Gastroesophageal sphincter (tissue), 4 donors: ENCODE results near the gene KDM5B. TPM values are rescaled to one million over a fixed set of nuclear protein-coding genes. Genes with fewer than 3 reads are reported as not detected.

Experiments used
- ATAC-seq: fragments of 150-250 bp; one replicate; pipeline ENCODE4 v1.9.1; 2016; ENCODE audit warnings: mild to moderate bottlenecking, moderate library complexity
- H3K27ac ChIP-seq, 4 donors: fragments of 200-600 bp; sonication (generic) in 3 of 4; 1 replicate in 3 of 4; 2 replicates in 1 of 4; pipeline ENCODE4 v1.5.1; 2016 to 2019
- H3K27me3 ChIP-seq: fragments of 200-600 bp; sonication (generic); one replicate; pipeline ENCODE4 v1.5.1; 2019
- H3K36me3 ChIP-seq, 2 donors: fragments of 200-600 bp; sonication (generic); one replicate each; pipeline ENCODE4 v1.5.1; 2019; ENCODE audit warnings: control low read depth in 1 of 2
- H3K4me1 ChIP-seq, 3 donors: fragments of 200-600 bp; sonication (generic); 1 replicate in 2 of 3; 2 replicates in 1 of 3; pipeline ENCODE4 v1.5.1; 2016 to 2019; ENCODE audit warnings: control low read depth in 2 of 3
- H3K4me3 ChIP-seq, 2 donors: fragments of 200-600 bp; sonication (generic); one replicate each; pipeline ENCODE4 v1.5.1; 2019; ENCODE audit warnings: mild to moderate bottlenecking in 1 of 2, moderate library complexity in 1 of 2
- H3K9me3 ChIP-seq, 3 donors: fragments of 200-600 bp; sonication (generic); one replicate each; pipeline ENCODE4 v1.5.1; 2017 to 2019; ENCODE audit warnings: control low read depth in 2 of 3
- EP300 ChIP-seq: sonication (generic); formaldehyde crosslinking; IDR thresholded peaks from one replicate; pipeline ENCODE4 v1.6.1; 2017; ENCODE audit warnings: antibody characterized with exemption, mild to moderate bottlenecking
- POLR2A ChIP-seq, 2 donors: fragments of 450-650 bp; IDR thresholded peaks; one replicate each; pipeline ENCODE4 v1.6.1; 2017; ENCODE audit warnings: antibody characterized with exemption in 2 of 2, mild to moderate bottlenecking in 2 of 2, moderate library complexity in 1 of 2
- POLR2AphosphoS5 ChIP-seq: sonication (generic); formaldehyde crosslinking; IDR thresholded peaks from one replicate; pipeline ENCODE4 v1.6.1; 2017; ENCODE audit warnings: antibody characterized with exemption
- WGBS, 2 donors: methylation state at CpG; one replicate each; pipeline ENCODE4 v1.1.5; 2018; ENCODE audit warnings: low coverage in 1 of 2; 5-methylcytosine and 5-hydroxymethylcytosine counted together
- total RNA-seq, 4 donors: library from RNA; depleted of rRNA; stranded (reverse); fragments of >200 nt; gene quantifications; one replicate each; pipeline ENCODE4 v1.1.0, GENCODE V29; 2016
- TF ChIP-seq, protein P1 (sequence below), 4 experiments: fragments of 200-600 bp in 2 of 4; fragments of 450-650 bp in 2 of 4; sonication (generic) in 1 of 4; IDR thresholded peaks; one replicate each; pipeline ENCODE4 v1.5.1; 2017 to 2019; ENCODE audit warnings: antibody characterized with exemption in 4 of 4, mild to moderate bottlenecking in 2 of 4, moderate library complexity in 2 of 4

KDM5B gene
- total RNA-seq, 4 donors from 2014 or later, result 29.2 to 41.4 (median 34.8) TPM

DNA sequence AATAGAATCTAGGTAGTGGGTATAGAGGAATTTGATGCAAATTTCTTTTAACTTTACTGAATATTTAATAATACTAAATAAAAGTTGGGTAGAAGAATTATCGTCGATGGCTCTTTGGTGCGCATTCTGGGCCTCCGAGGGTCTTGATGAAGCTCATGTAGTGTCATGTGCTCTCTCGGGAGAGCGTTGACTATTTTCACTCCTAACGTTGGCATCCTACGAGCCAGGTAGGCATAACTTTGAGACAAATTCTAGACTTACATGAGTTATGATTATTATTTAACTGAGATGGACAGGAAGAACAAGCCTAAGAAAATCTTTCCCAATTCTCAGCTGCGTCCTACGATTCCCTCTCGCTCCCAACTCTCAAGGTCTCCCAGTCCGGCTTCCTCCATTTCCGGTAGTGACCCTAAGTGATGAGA is 2.0 kb upstream of the KDM5B start:
- peaks cover 0 to 49% (median 15%) of the 10 kb centered on the region in 3 donors for H3K4me1 ChIP-seq
- no peaks in the 10 kb centered on the region for H3K27me3 ChIP-seq
- no peak for ATAC-seq
- no peak for TF ChIP-seq POLR2AphosphoS5
- TF ChIP-seq POLR2A (IDR thresholded peaks at IDR 0.05), result no peak
- TF ChIP-seq, protein P1, sequence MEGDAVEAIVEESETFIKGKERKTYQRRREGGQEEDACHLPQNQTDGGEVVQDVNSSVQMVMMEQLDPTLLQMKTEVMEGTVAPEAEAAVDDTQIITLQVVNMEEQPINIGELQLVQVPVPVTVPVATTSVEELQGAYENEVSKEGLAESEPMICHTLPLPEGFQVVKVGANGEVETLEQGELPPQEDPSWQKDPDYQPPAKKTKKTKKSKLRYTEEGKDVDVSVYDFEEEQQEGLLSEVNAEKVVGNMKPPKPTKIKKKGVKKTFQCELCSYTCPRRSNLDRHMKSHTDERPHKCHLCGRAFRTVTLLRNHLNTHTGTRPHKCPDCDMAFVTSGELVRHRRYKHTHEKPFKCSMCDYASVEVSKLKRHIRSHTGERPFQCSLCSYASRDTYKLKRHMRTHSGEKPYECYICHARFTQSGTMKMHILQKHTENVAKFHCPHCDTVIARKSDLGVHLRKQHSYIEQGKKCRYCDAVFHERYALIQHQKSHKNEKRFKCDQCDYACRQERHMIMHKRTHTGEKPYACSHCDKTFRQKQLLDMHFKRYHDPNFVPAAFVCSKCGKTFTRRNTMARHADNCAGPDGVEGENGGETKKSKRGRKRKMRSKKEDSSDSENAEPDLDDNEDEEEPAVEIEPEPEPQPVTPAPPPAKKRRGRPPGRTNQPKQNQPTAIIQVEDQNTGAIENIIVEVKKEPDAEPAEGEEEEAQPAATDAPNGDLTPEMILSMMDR (IDR thresholded peaks at IDR 0.05), result no peak
- no peak for TF ChIP-seq EP300
- WGBS, 2 donors, result 3 to 5% methylated on average over 7 to 13 of the region's 13 CpGs
- H3K4me3 ChIP-seq, result peak overlapping the region; percentile 34 to 78
- peak overlapping the region; percentile 59 to 90 (median 84) for H3K27ac ChIP-seq
- H3K36me3 ChIP-seq, result no peaks in the 10 kb centered on the region
- no peaks in the 10 kb centered on the region for H3K9me3 ChIP-seq

DNA sequence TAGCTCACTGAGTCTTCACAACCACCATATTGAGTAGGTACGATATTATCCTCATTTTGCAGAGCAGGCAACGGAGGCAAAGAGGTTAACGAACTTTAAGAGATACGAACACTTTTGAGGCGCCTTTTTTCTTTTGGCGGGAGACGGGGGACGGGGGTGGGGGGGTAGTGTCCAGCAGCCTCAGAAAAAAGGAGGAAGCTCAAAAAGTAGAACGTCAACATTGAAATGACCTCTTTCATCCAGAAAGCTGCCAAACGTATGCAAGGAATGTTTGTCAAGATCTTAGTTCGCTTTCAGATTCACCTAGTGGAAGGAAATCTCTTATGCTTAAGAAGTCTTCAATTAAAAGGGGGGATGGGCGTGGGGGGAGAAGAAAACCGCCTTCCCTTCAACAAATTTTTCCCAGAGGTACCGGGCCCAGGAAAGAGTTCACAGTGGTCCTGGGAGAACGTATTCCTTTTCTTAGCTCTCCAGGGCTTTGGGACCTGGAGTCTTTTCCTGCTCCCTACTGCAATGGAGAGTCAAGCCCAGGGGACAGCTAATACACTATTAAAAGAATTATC is 1.5 kb upstream of the KDM5B start:
- Histone ChIP-seq H3K9me3 (no peaks in the 10 kb centered on the region), H3K4me1 (peaks cover 0 to 54% (median 15%) of the 10 kb centered on the region in 3 donors), H3K36me3 (no peaks in the 10 kb centered on the region), H3K4me3 (peak overlapping the region in 1 of 2 donors; percentile 78), H3K27me3 (no peaks in the 10 kb centered on the region), H3K27ac (peak overlapping the region in 3 of 4 donors; percentile 82 to 90 (median 86))
- 49 to 50% methylated on average over 7 to 8 of the region's 15 CpGs for WGBS, 2 donors
- ATAC-seq, result no peak
- TF ChIP-seq, protein P1 (IDR thresholded peaks at IDR 0.05), result no peak
- no peak for TF ChIP-seq POLR2A (IDR thresholded peaks at IDR 0.05)
- TF ChIP-seq POLR2AphosphoS5, result no peak
- TF ChIP-seq EP300, result no peak

DNA sequence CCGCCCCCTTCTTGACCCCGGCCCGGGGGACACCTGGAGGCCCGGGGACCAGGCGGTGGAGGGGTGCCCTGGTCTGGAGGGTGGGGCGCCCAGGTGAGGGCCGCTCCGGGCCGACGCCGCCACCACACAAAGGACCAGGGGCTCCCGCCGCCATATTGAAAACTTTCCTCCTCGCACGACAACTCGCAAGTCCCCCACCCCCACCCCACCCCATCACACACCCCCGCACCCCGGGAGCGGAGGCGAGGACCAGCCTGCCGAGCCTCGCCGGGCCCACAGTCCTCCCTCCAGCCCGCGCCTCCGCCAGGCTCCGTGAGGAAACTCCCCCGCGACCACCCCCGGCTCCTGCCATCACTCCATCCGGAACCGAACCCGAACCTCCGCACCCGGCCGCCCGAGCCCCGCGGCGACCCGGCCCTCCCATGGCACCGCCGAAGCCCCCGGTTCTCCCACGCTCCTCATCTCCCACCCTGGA is 733 bp downstream of the KDM5B start:
- H3K4me3 ChIP-seq, result peak overlapping the region; percentile 82 to 99
- WGBS, 2 donors, result 0% methylated on average over 2 of the region's 45 CpGs; no CpG with 5 or more reads in 1 of the 2 donors
- no peaks in the 10 kb centered on the region for H3K27me3 ChIP-seq
- TF ChIP-seq POLR2AphosphoS5 (no peak), EP300 (no peak), POLR2A (IDR thresholded peaks at IDR 0.05) (no peak)
- TF ChIP-seq, protein P1 (IDR thresholded peaks at IDR 0.05), result no peak
- peak overlapping the region; percentile 68 to 94 (median 90) for H3K27ac ChIP-seq
- ATAC-seq, result no peak
- peaks cover 0 to 76% (median 18%) of the 10 kb centered on the region in 3 donors for H3K4me1 ChIP-seq
- H3K36me3 ChIP-seq, result no peaks in the 10 kb centered on the region
- H3K9me3 ChIP-seq, result no peaks in the 10 kb centered on the region

DNA sequence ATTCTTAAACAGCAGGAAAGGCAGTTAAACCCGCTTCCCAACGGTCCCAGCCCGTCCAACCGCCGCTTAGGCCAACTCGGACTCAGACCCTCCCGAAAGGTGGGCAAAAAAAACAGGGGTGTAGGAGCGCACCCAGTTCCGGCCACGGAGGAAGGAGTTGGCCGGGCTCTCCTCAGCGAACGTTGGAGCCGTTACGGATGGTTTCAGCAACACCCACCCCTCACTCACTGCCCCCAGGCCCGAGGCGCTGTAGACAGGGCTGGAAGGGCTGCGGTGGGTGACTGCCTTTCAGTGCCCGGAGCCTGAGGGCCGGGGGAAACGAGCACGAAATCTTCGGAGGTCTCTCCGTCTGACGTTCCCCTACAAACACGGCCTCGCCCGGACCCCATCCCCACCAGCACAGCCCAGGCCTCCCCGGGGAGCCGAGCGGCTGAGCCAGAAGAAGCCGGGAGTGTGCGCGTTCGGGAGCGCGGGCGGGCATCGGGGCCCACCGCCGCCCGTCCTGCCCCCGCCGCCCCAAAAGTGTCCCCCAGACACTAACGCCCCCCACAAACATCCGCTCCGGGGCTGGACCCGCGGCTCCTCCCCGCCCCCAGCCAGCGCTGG is 1.3 kb downstream of the KDM5B start:
- TF ChIP-seq, protein P1 (IDR thresholded peaks at IDR 0.05), result no peak
- TF ChIP-seq POLR2A (IDR thresholded peaks at IDR 0.05), result no peak
- TF ChIP-seq EP300, result no peak
- TF ChIP-seq POLR2AphosphoS5, result no peak
- ATAC-seq, result no peak
- H3K9me3 ChIP-seq, result no peaks in the 10 kb centered on the region
- WGBS, 2 donors, result 0% methylated on average over 1 to 11 of the region's 51 CpGs
- peaks cover 0 to 80% (median 18%) of the 10 kb centered on the region in 3 donors for H3K4me1 ChIP-seq
- no peaks in the 10 kb centered on the region for H3K27me3 ChIP-seq
- no peaks in the 10 kb centered on the region for H3K36me3 ChIP-seq
- H3K27ac ChIP-seq, result peak overlapping the region; percentile 68 to 94 (median 90)
- peak overlapping the region; percentile 82 to 99 for H3K4me3 ChIP-seq
